ENCODE measurements around the gene EFHD1.
"Not testable (repeated sequence)": the region's sequence is repeated elsewhere in the genome, so short reads cannot be mapped to it uniquely, and the experiment has no call there.

The EFHD1 gene

GRCh38 chr2:232691117-232691516 is 57.7 kb downstream of the EFHD1 start:
- not testable (repeated sequence) for DNase-seq (ENCODE audit: low read depth in 2 of 2)

- DNase-seq (ENCODE audit: low read depth in 2 of 2), result no peak
Measured at GRCh38 chr2:232693344-232693743, 59.9 kb downstream of the EFHD1 start.

GRCh38 chr2:232696609-232697058 is 63.2 kb downstream of the EFHD1 start:
- DNase-seq (ENCODE audit: low read depth in 2 of 2), result no peak

GRCh38 chr2:232697059-232697806 is 63.8 kb downstream of the EFHD1 start, which contains the start of gene GIGYF2:
GIGYF2 (plus strand) TSS chr2:232697331; CDS start chr2:232735198, 37,867 bp downstream.
- peak; percentile 85 to 86 for DNase-seq (ENCODE audit: low read depth in 2 of 2)

GRCh38 chr2:232697807-232698110 is 64.4 kb downstream of the EFHD1 start:
- DNase-seq (ENCODE audit: low read depth in 2 of 2), result no peak

GRCh38 chr2:232698556-232699091 is 65.2 kb downstream of the EFHD1 start:
- no peak for DNase-seq (ENCODE audit: low read depth in 2 of 2)

- DNase-seq (ENCODE audit: low read depth in 2 of 2), result no peak
Measured at GRCh38 chr2:232699110-232699509, 65.7 kb downstream of the EFHD1 start.

GRCh38 chr2:232700154-232700553 is 66.8 kb downstream of the EFHD1 start:
- DNase-seq (ENCODE audit: low read depth in 2 of 2), result no peak

GRCh38 chr2:232707076-232707475 is 73.7 kb downstream of the EFHD1 start:
- DNase-seq (ENCODE audit: low read depth in 2 of 2), result no peak

- no peak for DNase-seq (ENCODE audit: low read depth in 2 of 2)
Measured at GRCh38 chr2:232713505-232713904, 80.1 kb downstream of the EFHD1 start.

GRCh38 chr2:232714969-232715368 is 81.6 kb downstream of the EFHD1 start:
- DNase-seq (ENCODE audit: low read depth in 2 of 2), result no peak

GRCh38 chr2:232720056-232720455 is 86.7 kb downstream of the EFHD1 start:
- not testable (repeated sequence) for DNase-seq (ENCODE audit: low read depth in 2 of 2)

GRCh38 chr2:232721261-232721660 is 87.9 kb downstream of the EFHD1 start:
- DNase-seq (ENCODE audit: low read depth in 2 of 2), result no peak

- DNase-seq (ENCODE audit: low read depth in 2 of 2), result no peak
Measured at GRCh38 chr2:232721882-232722281, 88.5 kb downstream of the EFHD1 start.

- no peak for DNase-seq (ENCODE audit: low read depth in 2 of 2)
Measured at GRCh38 chr2:232723027-232723426, 89.6 kb downstream of the EFHD1 start.

- no peak for DNase-seq (ENCODE audit: low read depth in 2 of 2)
Measured at GRCh38 chr2:232728785-232729184, 95.4 kb downstream of the EFHD1 start.

GRCh38 chr2:232731470-232731869 is 98.1 kb downstream of the EFHD1 start:
- DNase-seq (ENCODE audit: low read depth in 2 of 2), result no peak
